B cell (primary cell): Measurements from ENCODE around the gene PHF21A.

ENCODE experiments used
- EZH2 ChIP-seq: IDR thresholded peaks from 2 replicates; pipeline ENCODE4 v1.6.1; 2012; ENCODE audit warnings: borderline replicate concordance, low read depth, mild to moderate bottlenecking, moderate library complexity, low read length; ENCODE audit not compliant: insufficient read depth, poor library complexity, severe bottlenecking
- TF ChIP-seq, protein P1 (sequence below): fragments of 200-600 bp; IDR thresholded peaks from one replicate; pipeline ENCODE4 v1.8.0; 2022; ENCODE audit warnings: antibody characterized with exemption, mild to moderate bottlenecking

DNA sequence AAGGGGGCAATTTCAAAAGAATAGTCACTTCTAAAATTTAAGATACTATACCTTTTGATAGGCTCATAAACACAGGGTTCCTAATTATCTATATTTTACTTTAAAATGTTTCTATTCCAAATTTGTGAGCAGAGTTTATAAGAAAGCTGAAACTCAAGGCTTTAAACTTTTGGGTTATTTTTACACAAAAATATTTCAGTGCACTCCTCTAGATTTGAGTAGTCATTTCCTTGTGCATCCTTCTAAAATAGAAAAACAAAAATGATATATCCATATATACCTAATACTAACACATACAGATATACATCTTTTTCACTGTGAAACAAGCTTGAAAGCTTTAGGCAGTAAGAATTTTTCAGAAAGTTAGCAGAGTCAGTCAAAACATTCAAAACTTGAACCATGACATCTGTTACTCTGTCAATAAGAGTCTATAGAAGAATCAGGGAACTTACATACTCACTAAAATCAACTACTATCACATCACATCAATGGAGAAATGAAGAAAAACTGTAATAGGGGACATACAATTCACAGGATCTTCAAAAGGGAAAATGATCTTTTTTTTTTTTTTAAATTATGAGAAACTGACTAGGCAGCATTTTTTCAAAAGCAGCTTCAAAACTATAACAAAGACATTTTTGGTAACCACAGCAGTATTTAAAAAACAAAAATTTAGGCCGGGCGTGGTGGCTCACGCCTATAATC, 5.1 kb downstream of the PHF21A start:
- TF ChIP-seq, protein P1, sequence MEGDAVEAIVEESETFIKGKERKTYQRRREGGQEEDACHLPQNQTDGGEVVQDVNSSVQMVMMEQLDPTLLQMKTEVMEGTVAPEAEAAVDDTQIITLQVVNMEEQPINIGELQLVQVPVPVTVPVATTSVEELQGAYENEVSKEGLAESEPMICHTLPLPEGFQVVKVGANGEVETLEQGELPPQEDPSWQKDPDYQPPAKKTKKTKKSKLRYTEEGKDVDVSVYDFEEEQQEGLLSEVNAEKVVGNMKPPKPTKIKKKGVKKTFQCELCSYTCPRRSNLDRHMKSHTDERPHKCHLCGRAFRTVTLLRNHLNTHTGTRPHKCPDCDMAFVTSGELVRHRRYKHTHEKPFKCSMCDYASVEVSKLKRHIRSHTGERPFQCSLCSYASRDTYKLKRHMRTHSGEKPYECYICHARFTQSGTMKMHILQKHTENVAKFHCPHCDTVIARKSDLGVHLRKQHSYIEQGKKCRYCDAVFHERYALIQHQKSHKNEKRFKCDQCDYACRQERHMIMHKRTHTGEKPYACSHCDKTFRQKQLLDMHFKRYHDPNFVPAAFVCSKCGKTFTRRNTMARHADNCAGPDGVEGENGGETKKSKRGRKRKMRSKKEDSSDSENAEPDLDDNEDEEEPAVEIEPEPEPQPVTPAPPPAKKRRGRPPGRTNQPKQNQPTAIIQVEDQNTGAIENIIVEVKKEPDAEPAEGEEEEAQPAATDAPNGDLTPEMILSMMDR, result no peak
- no peak for TF ChIP-seq EZH2
